Left lung (tissue), 10 donors: Measurements from ENCODE around the gene MFAP1. TPM values are rescaled to one million over a fixed set of nuclear protein-coding genes. Genes with fewer than 3 reads are reported as not detected.

ENCODE experiments used
- ATAC-seq: fragments of 200-7000 bp; cut with Tn5 transposase; one replicate; pipeline ENCODE4 v1.9.1; 2020; ENCODE audit warnings: moderate library complexity
- DNase-seq, 4 donors: peaks; one replicate each; pipeline ENCODE4 v3.0.0-alpha.2; 2013 to 2020
- H3K27ac ChIP-seq, 2 donors: fragments of 200-600 bp; sonication (generic) in 1 of 2; one replicate each; pipeline versions ENCODE4 v1.5.0 to v1.8.0; 2020 to 2021
- H3K27me3 ChIP-seq, 2 donors: fragments of 200-600 bp; sonication (generic) in 1 of 2; one replicate each; pipeline versions ENCODE4 v1.5.0 to v1.8.0; 2020 to 2021
- H3K36me3 ChIP-seq, 2 donors: fragments of 200-600 bp; sonication (generic) in 1 of 2; one replicate each; pipeline versions ENCODE4 v1.5.0 to v1.8.0; 2020 to 2021
- H3K4me1 ChIP-seq, 2 donors: fragments of 200-600 bp; one replicate each; pipeline ENCODE4 v1.8.0; 2021
- H3K4me3 ChIP-seq, 2 donors: fragments of 200-600 bp; sonication (generic) in 1 of 2; one replicate each; pipeline versions ENCODE4 v1.5.0 to v1.8.0; 2020 to 2021; ENCODE audit warnings: mild to moderate bottlenecking in 1 of 2
- H3K9me3 ChIP-seq, 2 donors: fragments of 200-600 bp; sonication (generic) in 1 of 2; one replicate each; pipeline versions ENCODE4 v1.5.0 to v1.8.0; 2020 to 2021
- intact Hi-C, 2 donors: fragments of 100-400 bp; cut with DNase I; formaldehyde crosslinking; loops; one replicate each; pipeline versions ENCODE4 v1.11.2 to v1.14.2; 2022
- polyA plus RNA-seq, 6 donors: library from polyadenylated mRNA; unstranded; fragments of 120-200 nt; gene quantifications; one replicate each; pipeline ENCODE4 v1.2.1, GENCODE V29; 2013; ENCODE audit not compliant: insufficient read length in 6 of 6
- total RNA-seq, 2 donors: library from RNA; stranded (reverse); fragmentation: NEBNext Ultra II Directional; extraction: Animal tissue kit (Norgen Biotek cat#: 25700); gene quantifications; one replicate each; pipeline ENCODE4 v1.2.1, GENCODE V29; 2021
- TF ChIP-seq, protein P1 (sequence below), 2 donors: fragments of 200-600 bp; sonication (generic) in 1 of 2; IDR thresholded peaks; one replicate each; pipeline versions ENCODE4 v1.5.0 to v1.8.0; 2021; ENCODE audit warnings: antibody characterized with exemption in 2 of 2
- donor health status: DM: no; HTN: yes; CAD: no.
- donor health status: DM: no; HTN: no; CAD: no.

Gene MFAP1
- total and polyA plus RNA-seq, 8 donors, result 21.9 to 58.6 (median 51.1) TPM

DNA sequence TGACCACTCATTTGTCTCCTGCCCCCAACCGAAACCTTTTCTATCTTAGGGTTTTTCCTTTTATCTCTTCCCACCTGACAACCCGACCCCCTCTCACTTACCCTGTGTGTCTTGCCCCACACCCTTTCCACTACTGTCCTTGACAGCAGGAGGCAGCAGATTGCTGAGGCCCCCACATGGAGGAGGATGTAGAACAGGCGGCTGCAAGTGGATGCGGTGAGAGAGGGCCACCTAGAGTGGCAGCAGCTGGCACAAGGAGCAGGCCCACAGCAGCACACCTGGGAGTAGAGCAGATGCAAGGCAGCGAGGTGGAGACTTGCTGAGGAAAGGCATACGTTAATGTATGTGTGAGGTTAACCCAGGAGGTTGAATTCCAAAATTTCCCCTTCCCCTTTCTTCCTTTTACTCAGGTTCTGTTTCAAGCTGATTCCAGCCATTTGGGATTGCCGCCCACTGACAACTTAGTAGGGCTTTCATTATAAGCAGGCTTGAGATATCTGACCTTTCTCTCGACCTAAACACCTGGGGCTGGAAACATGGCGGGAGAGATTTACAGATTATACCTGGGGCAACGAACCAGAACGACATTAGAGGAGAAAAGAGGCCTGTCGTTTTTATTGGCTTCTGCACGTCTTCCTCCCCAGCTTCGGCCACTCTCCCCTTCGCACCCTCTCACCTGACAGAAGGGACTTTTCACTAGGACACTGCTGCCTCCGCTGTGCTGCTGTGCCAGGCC, 25.1 kb downstream of the MFAP1 start:
- Histone ChIP-seq H3K4me1 (peaks cover 20 to 57% of the 10 kb centered on the region in 2 donors), H3K9me3 (no peaks in the 10 kb centered on the region), H3K36me3 (peaks cover 0 to 69% of the 10 kb centered on the region in 2 donors), H3K4me3 (no peak overlapping the region), H3K27ac (peak overlapping the region; percentile 81 to 97), H3K27me3 (no peaks in the 10 kb centered on the region)
- DNase-seq (no peak), ATAC-seq (no peak)
- intact Hi-C loops, result no loop called here
- TF ChIP-seq, protein P1, sequence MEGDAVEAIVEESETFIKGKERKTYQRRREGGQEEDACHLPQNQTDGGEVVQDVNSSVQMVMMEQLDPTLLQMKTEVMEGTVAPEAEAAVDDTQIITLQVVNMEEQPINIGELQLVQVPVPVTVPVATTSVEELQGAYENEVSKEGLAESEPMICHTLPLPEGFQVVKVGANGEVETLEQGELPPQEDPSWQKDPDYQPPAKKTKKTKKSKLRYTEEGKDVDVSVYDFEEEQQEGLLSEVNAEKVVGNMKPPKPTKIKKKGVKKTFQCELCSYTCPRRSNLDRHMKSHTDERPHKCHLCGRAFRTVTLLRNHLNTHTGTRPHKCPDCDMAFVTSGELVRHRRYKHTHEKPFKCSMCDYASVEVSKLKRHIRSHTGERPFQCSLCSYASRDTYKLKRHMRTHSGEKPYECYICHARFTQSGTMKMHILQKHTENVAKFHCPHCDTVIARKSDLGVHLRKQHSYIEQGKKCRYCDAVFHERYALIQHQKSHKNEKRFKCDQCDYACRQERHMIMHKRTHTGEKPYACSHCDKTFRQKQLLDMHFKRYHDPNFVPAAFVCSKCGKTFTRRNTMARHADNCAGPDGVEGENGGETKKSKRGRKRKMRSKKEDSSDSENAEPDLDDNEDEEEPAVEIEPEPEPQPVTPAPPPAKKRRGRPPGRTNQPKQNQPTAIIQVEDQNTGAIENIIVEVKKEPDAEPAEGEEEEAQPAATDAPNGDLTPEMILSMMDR (IDR thresholded peaks at IDR 0.05), result no peak

DNA sequence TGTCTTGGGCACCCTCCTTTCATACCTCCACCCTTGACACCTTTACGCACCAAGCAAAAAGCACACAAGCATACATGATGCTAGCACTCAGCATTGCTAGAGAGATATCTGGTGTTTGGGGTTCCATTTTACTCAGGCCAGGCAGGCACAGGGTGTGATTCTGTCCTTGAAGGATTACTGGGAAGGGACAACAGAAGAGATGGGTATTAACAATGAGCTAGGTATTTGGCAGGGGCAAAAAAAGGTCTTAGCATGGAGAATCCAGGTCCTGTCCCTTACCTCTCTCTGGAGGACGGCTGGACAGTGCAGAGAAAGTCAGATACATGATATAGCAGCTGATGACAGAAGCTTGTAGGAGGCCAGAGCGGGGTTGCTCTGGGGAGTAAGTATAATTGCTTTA, 27.9 kb downstream of the MFAP1 start:
- peaks cover 30 to 71% of the 10 kb centered on the region in 2 donors for H3K4me1 ChIP-seq
- H3K27me3 ChIP-seq, result no peaks in the 10 kb centered on the region
- ATAC-seq, result no peak
- H3K27ac ChIP-seq, result no peak overlapping the region
- peaks cover 0 to 52% of the 10 kb centered on the region in 2 donors for H3K36me3 ChIP-seq
- no peak overlapping the region for H3K4me3 ChIP-seq
- H3K9me3 ChIP-seq, result no peaks in the 10 kb centered on the region
- no peak for DNase-seq
- TF ChIP-seq, protein P1 (IDR thresholded peaks at IDR 0.05), result no peak
- intact Hi-C loops, result no loop called here

DNA sequence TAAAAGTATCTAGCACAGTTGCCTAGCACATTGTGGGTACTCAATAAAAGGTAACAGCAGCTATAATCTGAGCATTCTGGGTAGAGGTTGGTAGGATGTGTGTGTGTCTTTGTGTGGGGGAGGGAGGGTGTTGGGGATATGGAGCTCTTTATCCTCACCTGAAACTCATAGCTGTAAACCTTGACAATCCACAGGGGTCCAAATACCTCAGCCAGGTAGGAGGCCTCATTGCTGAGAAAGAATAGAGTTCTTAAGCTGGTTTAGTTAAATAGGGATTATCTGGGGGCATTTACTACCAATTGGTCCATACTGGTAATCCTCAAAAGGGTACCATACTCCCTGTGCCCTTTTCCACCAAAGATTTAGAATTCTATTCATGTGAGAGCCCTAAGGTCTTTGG, 28.5 kb downstream of the MFAP1 start:
- no peaks in the 10 kb centered on the region for H3K9me3 ChIP-seq
- no peaks in the 10 kb centered on the region for H3K27me3 ChIP-seq
- peaks cover 25 to 68% of the 10 kb centered on the region in 2 donors for H3K4me1 ChIP-seq
- TF ChIP-seq, protein P1 (IDR thresholded peaks at IDR 0.05), result no peak
- DNase-seq, result no peak
- H3K27ac ChIP-seq, result no peak overlapping the region
- no peak for ATAC-seq
- intact Hi-C loops, result no loop called here
- peaks cover 0 to 50% of the 10 kb centered on the region in 2 donors for H3K36me3 ChIP-seq
- H3K4me3 ChIP-seq, result no peak overlapping the region

DNA sequence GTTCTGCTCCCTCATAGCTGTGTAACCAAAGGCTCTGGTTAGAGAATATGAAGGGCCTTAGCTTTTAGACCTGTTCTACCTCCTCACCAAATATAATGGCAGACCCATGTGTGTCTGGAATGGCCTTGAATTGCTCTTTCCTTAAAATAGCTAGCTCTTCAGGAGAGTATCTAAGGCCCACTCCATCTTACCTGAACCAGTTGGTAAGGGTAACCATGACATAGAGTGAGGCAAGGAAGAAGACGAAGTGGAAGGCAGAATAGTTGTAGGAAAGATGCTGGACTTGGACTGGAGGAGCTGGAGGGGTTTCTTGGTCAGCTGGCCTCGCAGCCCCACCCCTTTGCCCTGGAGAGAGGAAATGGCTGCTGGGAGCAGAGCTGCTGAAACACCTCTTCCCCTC, 29.3 kb downstream of the MFAP1 start:
- DNase-seq, result no peak
- H3K4me1 ChIP-seq, result peaks cover 24 to 64% of the 10 kb centered on the region in 2 donors
- H3K27ac ChIP-seq, result peak overlapping the region; percentile 94
- H3K27me3 ChIP-seq, result no peaks in the 10 kb centered on the region
- no peak for ATAC-seq
- no peaks in the 10 kb centered on the region for H3K9me3 ChIP-seq
- no peak overlapping the region for H3K4me3 ChIP-seq
- peaks cover 0 to 50% of the 10 kb centered on the region in 2 donors for H3K36me3 ChIP-seq
- TF ChIP-seq, protein P1 (IDR thresholded peaks at IDR 0.05), result no peak
- intact Hi-C loops, result no loop called here

DNA sequence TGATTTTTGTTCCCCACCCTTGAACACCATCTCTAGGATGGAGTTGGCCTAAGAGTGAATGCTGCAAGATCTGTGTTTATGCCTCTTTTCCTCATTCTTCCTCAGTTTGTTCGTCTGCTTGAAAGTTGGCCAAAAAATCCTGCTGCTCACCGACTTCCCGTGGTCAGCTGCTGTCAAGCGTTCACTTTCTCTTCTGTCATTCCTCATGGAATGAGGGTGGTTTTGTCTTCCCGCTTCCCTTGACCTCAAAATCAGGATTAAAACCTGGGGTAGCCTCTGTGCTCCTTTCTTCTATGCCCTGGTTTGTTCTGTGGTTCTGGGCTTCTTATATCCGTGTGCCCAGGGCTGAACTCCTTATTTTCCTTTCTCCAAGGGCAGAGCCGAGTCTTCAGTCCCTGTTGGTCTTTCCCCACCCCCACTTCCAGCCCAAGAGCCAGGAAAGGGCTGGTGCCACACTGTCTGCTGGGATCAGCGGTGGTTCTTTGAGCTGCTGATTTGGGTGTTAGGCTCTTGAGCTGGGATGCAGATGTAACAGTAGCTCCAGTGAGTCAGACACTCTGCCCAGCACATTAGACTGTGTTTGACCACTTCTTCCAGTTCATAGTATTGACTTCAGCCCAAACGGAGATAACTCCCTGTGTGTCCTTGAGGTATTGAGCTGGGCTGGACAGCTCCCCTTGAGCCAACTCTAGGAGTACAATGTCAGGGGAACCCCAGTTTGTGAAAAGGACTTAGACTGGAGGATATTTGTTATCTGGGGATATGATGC, 30.0 kb downstream of the MFAP1 start:
- Histone ChIP-seq H3K27ac (peak overlapping the region; percentile 94), H3K4me1 (peaks cover 19 to 57% of the 10 kb centered on the region in 2 donors), H3K9me3 (no peaks in the 10 kb centered on the region), H3K4me3 (peak overlapping the region in 1 of 2 donors; percentile 85), H3K36me3 (peaks cover 0 to 45% of the 10 kb centered on the region in 2 donors), H3K27me3 (no peaks in the 10 kb centered on the region)
- intact Hi-C loops, result no loop called here
- DNase-seq, result no peak
- TF ChIP-seq, protein P1 (IDR thresholded peaks at IDR 0.05), result no peak
- ATAC-seq, result no peak
